KBM-7 (cell line): ENCODE measurements around the gene EXOC6.
A peak's percentile ranks its signal among the peaks of the same experiment; 100 is the strongest.

Source experiments
- DNase-seq: peaks from one replicate; pipeline ENCODE4 v3.0.0-alpha.2; 2015
- in situ Hi-C: fragments of 300-500 bp; cut with MboI; formaldehyde crosslinking; loops from 2 replicates; pipeline ENCODE4 v1.14.3; 2020; ENCODE audit warnings: low sequenced_read_pairs, low pct_unique_long_range_greater_than_20kb, mixed read lengths

EXOC6 gene

DNA sequence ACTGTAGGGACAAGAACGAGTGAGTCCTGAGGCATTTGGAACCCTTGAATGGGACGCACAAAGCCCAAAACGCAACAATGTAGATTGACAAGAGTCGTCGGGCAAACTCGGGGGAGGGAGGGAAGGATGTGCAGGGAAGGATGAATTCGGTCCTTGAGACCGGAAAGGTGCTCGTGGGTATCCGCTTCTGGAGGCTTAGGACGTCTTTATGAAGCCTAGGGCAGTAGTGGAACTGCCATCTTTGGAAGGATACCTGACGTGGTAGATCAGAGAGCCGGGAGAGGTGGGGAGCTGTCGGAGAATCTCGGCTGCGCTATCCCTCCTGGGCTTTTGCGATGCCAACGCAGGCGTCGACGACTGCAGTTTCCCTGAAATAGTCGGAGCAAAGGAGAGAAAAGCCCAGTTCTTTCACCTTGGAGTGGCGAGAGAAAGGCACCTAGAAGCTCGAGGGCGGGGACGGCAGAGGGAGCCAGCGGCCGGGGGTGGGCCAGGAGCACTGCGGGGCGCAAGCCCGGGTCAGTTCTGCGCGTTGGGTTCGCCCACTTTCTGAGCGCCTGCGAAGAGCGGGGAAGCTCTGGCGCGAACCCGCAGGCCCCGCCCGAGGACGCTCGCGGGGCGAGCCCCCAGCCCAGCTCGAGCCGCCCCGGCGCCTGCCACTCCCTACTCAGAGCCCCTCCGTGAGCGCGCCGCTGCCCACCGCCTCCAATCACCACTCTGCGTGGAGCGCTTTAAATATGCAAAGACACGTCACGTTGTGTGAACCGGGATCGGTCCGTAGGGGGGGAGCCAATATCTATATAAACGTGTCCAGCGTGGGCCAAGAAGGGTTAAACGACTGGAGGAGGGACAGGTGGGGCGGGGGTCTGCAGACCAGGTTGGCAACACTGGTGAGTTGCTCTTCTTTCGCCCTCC, 211.9 kb downstream of the EXOC6 start, which contains the start of gene CYP26C1:
Gene CYP26C1 (plus strand): TSS at position 824 of the 912 bp plus-strand sequence. CDS start 466 bp downstream, outside the sequence.
- in situ Hi-C loops = no loop called here
- no peak for DNase-seq

DNA sequence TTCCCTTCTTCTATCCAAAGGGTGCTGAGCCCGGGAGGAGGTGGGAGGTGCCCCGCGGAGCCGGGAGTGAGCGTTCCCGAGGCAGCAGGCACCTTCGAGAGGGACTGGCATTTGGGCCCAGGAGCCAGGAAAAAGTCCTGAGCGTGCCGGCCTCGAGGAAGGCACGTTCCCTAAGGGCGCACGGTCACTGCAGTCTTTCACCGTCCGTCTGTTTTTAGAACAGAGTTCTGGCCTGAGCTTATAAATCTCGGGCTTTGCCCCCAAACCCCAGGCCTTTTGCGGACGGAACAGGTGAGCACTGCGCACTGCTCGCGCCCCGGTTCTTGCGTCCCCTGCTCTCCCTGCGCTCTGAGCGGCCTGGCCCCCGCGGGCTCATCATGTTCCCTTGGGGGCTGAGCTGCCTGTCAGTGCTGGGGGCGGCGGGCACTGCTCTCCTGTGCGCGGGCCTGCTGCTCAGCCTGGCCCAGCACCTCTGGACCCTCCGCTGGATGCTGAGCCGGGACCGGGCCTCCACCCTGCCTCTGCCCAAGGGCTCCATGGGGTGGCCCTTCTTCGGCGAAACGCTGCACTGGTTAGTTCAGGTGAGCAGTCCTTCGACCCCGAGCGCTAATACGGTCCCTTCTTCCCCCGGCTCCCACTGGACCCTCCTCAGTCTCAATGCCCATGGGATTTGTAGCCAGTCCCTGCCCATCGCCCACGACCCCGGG, 212.7 kb downstream of the EXOC6 start:
- in situ Hi-C loops = no loop called here
- DNase-seq = no peak

DNA sequence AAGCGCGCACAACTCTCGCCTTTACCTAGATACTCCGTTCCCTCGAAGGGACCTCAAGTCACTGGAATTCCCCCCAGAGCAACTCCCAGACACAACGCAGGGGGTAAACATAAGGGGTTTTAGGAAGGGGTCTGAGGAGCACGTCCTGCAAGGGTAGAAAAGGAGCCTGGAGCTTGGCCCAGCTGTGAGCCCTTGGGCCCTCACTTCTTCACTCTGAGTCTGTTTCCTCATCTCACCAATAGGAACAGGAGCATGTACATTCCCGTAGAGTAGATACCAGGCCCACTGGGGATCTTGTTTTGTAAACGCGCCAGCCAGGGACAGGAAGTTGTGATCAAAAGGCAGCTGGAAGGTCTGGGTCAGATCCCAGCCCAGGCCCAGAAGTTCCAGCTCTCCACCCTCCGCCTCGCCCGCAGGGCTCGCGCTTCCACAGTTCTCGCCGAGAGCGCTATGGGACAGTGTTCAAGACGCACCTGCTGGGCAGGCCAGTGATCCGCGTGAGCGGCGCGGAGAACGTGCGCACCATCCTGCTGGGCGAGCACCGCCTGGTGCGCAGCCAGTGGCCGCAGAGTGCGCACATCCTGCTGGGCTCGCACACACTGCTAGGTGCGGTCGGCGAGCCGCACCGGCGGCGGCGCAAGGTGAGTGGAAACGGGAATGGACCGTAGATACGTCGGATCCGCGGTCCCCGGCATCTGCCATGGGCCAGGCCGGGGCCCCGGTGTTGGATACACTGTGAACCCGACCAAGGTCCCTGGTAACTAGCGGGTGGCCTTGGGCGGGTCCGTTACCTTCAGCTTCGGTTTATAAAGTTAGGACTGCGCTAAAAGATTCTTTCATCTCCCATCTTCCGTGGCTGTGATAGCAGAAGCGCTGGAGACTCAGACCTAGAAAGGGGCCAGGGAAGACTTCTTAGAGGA, 213.5 kb downstream of the EXOC6 start:
- in situ Hi-C loops = no loop called here
- no peak for DNase-seq

DNA sequence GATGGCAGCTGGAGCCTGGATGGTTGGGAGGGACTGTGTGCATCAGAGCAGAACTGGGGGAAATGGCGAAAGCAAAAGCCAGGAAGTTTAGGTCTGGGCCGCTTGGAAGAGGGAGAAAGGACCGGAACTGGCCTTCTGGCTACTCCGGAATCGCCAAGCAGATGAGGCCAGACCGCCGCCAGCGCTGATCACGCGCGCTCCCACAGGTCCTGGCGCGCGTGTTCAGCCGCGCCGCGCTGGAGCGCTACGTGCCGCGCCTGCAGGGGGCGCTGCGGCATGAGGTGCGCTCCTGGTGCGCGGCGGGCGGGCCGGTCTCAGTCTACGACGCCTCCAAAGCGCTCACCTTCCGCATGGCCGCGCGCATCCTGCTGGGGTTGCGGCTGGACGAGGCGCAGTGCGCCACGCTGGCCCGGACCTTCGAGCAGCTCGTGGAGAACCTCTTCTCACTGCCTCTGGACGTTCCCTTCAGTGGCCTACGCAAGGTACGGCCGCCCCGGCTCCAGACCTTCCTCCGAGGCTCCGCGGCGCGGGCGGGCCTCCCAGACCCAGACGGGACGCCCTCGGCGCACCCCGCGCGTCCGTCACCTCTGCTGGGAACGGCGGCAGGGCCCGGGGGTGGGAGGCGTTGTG, 214.3 kb downstream of the EXOC6 start:
- in situ Hi-C loops = no loop called here
- DNase-seq = no peak

DNA sequence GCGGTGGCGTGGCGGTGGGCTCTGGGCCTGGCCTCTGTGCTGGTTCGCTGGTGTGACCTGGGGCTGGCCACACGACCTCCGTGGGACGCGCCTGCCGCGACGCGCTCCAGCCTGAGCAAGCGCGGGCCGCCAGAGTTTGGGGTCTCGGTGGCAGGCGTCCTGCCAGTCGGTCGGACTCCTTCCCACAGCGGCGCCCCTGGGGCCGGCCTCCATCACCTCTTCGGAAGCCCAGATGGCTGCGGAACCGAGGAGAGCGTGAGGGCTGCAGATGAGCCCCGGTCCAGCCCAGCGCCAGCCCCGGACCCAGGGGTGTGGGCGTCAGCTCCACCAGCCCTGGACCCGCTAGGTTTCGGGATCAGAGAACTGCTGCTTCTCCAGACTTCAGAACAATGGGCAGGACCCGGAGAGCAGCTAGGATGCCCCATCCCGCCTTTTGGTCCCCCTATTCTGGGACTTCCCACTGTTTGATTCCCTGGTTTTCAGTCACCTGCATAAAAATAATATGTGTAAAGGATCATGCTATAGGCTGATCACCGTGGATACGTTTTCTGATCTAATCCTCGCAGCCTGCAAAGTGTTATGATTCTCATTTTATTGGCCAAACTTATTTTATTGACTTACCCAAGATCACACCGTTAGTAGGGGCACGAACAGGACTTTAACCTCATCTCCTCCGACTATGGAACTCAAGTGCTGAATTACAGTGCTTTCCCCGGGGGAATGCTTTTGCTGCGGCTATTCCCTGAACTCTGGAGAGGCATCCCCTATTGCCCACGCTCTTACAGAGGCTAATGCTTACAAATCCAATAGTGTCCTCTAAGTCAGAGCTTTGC, 215.0 kb downstream of the EXOC6 start:
- in situ Hi-C loops = no loop called here

DNA sequence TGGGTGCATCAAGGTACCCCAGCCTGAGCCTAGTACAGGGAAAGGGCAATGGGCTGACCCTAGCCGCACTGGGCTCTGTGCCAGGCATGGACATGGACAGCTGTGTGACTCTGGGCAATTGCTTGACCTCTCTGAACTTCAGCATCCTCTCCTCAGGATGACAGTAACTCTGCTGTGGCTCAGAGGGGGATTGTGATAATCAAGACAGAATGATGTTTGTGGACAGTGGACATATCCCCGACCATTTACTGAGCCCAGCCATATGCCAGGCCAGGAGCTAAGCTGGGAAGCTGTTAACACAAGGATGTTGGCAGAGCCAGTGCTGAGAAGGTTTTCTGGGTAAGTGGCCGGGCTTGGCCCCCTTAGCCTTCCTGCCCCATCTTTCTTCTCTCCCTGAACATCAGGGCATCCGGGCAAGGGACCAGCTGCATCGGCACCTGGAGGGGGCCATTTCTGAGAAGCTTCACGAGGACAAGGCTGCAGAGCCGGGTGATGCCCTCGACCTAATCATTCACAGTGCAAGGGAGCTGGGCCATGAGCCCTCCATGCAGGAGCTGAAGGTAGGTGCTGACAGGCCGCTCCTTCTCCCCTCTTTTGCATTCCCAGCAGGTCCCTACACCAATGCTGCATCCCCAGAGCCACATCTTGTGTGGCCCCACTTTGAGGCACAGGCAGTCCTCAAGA, 215.8 kb downstream of the EXOC6 start:
- no peak for DNase-seq
- in situ Hi-C loops = no loop called here

More for the DNA sequence above, 215.0 kb downstream of the EXOC6 start:
- DNase-seq = no peak

DNA sequence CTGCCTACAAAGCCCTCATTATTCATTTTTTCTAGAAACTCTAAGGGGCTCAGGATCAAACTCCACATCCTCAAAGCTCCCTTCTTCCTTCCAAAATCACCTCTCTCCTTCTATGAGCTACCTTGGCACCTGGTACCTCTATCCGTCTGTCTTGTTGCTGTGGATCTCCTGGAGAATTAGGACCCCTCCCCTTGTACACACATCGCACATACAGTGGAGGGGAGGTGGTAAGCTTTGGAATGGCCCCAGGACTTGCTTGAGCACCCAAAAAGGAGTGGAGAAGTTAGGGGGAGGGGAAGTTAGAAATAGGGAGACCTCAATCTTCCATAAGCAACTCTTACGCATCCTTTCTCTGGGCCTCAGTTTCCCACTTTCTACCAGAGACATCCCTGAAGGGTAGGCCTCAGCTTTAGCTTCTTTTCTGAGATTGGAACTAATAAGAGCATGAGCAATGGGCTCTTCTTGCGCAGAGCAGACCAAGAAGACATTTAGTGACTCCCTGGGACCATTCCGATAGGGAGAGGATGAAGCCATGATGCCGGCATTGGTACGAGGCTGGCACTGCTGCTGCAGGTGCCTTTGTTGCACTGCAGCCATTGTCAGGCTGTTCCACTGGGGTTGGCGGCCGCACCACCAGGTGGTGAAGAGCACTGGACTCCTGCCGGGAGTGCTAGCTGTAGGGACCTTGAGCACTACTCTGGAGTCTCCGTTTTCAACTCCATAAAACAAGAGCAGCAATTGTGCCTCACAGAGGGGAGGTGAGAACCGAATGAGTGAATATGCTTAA, 216.7 kb downstream of the EXOC6 start:
- in situ Hi-C loops = no loop called here
- DNase-seq = no peak

DNA sequence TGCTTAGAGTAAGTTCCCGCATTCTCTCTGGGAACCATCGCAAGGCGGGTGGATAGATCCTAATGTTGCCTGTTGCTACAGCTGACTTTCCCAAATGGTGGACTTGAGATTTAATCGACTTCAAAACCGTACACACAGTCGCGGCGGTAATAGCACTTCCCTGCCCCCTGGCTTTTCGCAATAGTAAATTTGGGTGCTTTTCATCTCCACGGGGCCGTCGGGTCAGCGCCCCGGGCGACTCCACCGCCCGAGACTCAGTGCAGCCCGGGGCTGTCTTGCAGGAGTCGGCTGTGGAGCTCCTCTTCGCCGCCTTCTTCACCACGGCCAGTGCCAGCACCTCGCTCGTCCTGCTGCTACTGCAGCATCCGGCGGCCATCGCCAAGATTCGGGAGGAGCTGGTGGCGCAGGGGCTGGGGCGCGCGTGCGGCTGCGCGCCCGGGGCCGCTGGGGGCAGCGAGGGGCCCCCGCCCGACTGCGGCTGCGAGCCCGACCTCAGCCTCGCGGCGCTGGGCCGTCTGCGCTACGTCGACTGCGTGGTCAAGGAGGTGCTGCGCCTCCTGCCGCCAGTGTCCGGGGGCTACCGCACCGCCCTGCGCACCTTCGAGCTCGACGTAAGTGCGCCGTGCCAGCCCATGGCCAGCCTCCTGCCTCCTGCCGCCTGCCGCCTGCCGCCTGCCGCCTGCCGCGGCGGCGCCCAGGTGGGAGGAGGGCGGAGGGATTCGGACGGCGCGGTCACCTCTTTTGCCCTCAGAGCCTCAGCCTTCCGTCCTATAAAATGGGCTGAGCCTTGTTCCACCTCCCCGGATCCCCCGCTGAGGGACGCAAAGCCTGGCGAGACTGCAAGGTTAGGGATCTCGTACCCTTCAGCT, 217.6 kb downstream of the EXOC6 start:
- DNase-seq = no peak
- in situ Hi-C loops = no loop called here

DNA sequence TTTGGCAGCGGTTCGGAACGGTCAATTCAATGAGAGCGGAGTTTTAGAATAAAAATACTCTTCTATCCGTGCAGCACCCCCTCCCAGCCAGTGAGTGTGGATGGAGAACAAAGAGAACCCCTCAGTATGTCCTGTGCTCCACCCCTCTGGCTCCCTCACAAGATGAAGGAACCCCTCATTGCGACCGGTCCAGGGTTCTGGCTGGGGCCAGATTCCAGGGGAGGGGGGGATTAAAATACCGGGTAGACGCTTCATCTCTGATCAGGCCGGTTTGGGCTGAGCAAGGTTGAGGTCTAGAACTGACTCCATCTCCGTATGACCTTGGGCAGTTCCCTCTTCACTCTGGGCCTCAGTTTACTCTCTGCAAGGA, 218.2 kb downstream of the EXOC6 start:
- in situ Hi-C loops = no loop called here
- DNase-seq = no peak

DNA sequence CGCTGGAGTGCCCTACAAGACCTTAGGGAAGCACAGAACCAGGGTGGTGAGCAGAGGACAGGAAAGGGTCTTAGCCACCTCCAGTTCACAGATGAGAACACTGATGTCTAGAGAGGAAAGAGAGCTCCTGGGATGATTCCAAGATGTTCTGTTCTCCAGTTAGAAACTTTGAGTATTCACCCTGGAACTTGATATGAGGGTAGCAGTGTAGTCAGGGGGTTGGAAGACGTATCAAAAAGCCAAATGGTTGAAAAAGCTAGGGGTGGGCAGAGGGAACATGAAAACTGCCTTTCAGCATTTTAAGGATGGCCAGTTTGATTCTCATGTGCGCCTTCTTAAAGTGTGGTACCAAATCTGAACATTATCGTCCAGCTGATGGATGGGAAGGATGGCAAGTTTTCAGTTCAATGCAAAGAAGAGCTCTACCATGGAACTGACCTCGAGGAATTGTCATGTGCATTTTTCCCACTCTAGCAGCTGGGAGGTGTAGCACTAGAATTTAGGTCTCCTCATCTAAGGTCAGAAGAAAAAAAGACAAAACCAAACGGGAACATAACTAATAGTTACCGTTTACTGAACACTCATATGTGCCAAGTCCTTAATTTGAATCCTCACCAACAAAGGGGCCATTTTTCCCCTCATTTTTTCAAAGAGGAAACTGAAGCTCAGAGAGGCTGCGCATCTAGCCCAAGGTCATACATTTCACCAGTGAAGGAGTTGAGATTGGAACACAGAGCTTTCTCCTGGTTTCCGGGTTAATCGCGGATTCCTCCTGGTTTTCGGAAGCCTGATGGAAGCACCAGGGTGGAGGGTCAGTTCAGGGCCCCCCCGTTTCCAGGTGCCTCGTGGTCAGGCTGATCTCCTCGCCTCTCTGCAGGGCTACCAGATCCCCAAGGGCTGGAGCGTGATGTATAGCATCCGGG, 219.4 kb downstream of the EXOC6 start:
- in situ Hi-C loops = no loop called here
- no peak for DNase-seq

DNA sequence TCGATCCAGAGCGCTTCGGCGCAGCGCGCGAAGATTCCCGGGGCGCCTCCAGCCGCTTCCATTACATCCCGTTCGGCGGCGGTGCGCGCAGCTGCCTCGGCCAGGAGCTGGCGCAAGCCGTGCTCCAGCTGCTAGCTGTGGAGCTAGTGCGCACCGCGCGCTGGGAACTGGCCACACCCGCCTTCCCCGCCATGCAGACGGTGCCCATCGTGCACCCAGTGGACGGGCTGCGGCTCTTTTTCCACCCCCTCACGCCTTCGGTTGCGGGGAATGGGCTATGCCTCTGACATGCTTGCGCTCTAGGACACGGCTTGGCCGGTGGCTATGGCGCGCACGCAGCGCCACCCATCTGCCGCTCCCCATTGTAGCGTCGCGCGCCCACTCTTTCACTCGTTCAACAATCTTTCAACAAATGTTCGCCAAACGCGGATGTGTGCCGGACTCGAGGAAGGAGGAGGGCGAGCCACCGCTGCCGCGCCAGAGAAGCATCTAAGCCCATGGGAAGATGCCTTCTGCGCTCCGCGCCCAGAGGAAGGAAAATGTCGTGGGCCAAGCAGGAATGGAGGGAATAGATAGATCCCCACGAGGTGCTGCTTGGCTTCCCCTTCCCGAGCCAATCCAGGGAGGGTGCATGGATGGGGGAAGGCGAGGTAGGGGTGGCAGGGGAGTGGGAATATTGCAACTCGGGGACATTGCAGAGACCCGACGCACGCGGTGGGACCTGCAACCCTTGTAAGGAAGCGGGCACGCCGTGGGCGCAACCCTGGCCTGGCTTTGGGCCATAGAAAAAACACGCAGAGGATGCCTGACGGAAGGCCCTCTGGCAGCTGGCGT, 220.3 kb downstream of the EXOC6 start:
- in situ Hi-C loops = no loop called here
- DNase-seq = peak; percentile 65

DNA sequence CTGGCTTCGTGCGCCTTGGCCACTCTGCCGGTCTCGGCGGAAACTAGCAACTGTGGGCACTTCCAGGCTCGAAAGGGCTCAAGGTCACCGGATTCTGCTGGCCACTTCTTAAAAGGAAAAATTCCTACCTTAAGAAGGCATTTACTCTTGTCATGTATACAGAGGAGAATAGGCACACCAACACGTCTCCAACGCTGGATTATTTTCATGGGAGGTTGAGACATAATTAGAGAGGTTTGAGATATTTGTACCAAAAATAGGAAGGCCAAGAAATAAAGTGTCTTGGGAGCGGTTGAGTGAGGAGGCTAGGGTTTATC, 220.9 kb downstream of the EXOC6 start:
- in situ Hi-C loops = no loop called here
- no peak for DNase-seq

DNA sequence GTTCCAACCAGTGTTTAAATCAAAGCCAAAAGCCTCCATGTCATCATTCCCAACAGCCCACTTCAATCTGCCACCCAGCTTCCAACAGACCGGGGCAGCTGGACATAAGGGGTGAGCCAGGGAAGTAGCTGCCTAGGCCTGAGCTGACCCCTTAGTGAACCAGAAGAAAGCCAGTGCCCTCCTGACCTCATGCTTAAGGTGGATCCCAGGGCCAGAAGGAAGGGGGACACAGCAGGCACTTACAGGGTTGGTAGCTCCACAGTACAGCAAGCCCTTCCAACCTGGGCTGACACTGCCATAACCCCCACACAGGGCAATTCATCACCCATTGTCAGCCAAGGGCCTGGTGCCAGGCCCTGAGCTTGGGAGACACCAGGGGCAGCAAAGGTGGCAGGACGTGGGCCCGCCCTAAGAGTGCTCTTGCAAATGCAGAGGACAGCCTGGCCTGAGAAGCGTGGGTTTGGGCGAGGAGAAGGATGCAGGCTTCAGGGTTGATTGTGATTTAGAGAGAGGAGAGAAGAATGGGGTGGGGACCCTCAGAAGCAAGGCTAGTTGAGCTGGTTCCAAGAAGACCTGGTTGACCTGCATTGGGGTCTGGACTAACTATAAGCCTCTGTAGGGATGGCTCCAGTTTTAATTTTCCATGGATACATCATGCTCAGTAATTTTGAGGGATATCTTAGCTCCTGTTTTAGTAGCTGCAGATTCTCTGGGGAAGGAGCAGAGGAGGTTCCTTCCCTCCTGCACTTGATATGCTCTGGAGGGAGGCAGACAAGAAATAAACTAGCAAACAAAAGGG, 222.3 kb downstream of the EXOC6 start:
- in situ Hi-C loops = no loop called here
- no peak for DNase-seq

DNA sequence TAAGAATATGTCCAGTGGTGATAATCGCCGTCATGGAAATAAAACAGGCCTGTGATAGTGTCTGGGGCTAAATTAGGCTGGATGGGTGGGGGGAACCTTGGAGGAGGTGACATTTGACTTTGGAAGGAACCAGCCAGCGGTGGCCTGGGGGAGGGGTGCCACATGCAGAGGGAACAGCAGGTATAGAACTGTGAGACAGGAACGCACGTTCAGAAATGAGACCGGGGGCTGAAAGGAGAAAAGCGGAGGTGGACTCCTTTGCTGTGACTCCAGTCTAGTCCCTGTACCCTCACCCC, 222.8 kb downstream of the EXOC6 start:
- in situ Hi-C loops = no loop called here
- no peak for DNase-seq
